ENCODE measurements around the gene DCTN2.

The DCTN2 gene

DNA sequence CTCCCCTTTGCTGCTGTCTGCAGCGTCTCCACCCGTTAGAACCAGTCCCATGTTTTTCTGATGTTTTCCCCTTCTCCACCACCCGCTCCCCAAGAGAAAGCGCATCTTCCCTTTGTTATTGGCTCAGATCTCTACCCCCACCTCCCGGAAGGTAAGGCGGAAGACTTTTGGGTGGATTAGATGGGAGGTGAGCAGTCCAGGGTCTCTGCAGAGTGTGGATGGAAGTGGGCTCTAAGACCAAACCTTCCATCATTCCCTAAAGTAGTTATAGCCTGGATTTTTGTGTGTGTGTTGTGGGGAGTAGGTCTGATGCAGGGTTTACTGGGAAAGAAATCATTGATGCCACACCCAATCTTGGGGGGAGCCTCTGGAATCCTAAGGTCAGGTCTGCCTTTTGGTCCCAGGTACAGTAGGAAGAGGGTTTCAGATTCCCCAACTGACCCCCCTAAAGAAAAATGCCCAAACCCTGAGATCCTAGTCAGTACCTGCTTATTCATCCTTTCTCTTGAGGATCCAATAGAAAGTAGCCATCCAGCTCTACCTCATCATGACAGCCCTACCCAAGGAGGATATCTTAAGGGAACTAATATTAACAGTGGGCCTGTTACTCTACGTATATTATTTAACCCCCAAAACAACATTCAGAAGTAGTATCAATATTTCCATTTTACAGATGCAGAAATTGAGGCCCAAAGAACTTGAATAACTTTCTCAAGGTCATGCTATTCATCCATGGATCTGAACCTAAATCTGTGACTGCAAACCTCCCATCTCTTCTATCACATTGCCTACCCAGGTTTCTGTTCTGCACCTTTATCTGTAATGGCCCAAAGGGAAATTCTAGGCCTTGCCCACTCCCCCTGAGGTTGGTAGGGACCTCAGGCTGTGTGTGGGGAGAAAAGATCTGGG is 3.9 kb upstream of the DCTN2 start:
- no peak for DNase-seq (ENCODE audit: low read depth in 2 of 2)

GRCh38 chr12:57549909-57550640 is 3.1 kb upstream of the DCTN2 start, which contains the start of gene KIF5A:
Gene KIF5A, plus strand, starts transcription at chr12:57550044. Its CDS starts 228 bp downstream, at chr12:57550272.
- DNase-seq (ENCODE audit: low read depth in 2 of 2), result peak; percentile 10

DNA sequence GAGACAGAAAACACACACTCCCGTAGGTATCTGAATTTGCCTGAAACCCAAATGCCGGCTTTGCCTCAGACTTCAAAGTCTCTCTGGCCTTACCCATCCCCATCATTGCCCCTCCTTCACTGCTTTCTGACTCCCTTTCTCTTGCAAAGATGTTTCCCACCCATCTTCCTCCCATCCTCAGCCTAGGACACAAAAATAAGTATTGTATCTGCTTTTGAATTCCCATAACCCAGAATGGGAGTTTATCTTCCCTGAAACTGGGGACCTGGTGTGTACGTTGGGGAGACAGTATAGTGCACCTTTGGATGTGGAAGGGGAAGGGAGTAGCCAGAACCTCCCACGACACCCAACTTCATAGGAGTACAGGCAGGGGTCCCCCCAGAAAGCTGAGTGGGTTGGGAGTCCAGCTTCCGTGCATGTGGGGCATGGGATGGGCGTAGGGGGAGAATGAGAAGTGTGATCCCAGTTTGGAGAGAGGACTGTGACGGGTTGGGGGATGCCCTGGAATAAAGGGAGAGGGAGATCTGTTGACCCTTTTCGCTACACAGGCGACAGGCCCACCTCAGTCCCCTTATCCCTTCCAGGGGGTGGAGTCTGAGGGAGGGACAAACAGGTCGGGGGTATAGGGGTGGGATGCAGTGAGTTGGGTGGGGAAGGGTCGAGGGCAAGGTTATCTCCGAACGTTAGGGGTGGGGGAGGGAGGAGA is 2.4 kb upstream of the DCTN2 start:
- no peak for DNase-seq (ENCODE audit: low read depth in 2 of 2)

GRCh38 chr12:57548488-57548887 is 1.5 kb upstream of the DCTN2 start:
- DNase-seq (ENCODE audit: low read depth in 2 of 2), result no peak

- DNase-seq (ENCODE audit: low read depth in 2 of 2), result no peak
Measured at GRCh38 chr12:57548013-57548315, 972 bp upstream of the DCTN2 start.

DNA sequence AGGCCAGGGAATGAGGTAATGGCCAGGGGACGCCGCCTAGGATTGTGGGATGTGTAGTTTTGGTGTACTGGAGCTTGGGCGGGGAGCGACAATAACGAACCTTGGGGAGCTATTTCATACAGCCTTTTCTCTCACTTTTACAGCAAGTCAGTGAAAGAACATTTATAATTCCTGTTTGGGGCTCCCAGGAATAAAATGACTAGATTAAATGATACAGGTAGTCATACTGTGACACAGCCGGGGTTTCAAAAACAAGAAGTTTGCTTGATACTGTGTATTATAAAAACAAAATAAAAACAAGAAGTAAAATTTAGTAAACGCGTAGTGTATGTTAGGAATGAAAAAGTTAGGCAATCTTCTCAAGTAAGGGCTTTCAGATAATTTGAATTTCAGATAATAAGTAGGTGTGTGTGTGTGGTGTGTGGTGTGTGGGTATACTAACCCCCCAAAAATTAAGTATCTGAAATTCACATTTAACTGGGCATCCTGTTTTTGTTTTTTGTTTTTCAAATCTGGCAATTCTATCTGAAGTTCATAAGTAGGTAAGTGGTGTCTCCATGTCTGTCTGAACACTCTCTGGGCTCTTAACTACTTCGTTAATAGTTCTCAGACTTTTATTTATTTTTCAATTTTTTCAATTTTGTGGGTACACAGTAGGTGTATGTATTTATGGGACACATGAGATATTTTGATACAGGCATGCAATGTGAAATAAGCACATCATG is 458 bp upstream of the DCTN2 start:
- DNase-seq (ENCODE audit: low read depth in 2 of 2), result no peak

DNA sequence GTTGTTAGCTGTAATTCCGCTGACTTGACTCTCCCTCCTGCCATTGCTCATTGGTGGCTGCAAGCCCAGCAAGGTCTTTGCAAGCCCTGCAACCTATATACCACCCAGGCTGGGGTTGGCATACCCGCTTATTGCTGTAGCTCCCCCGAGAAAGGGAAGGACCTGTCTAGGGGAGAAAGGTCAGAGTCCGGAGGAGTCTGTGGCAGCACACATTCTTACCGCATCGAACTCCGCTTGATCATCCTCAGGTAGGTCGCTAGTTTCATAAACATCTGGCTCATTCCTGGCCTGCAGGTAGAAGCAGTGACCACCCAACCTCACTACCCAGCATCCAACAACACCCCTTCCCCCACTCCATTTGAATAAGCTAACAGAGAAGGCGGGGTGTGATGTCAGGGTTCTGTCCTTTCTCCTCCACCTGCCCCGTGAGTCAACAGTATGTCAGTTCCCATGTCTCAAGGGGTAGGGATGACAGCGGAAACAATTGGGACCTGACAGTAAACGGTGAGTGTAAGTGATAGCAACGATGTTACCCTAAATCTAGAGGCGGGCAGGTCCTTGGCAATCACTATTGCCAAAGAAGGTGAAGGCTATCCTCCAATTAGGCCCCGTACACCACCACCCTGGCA is 1.1 kb downstream of the DCTN2 start:
- no peak for DNase-seq (ENCODE audit: low read depth in 2 of 2)

- no peak for DNase-seq (ENCODE audit: low read depth in 2 of 2)
Measured at GRCh38 chr12:57543581-57543980, 3.4 kb downstream of the DCTN2 start.

DNA sequence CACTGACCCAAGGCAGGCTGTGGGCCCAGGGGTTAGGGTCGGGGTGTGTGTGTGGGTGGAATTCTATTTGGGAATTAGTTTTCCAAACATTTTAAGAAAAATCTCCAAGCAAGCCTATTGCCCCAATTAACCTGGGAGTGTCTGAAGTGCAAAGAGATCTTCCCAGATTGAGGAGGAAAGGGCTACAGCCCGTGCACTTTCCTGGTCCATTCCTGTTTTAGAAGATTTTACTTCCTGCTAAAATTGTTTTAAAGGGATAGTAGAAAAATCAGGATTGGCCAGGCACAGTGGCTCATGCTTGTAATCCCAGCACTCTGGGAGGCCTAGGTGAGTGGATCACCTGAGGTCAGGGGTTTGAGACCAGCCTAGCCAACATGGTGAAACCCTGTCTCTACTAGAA is 5.3 kb downstream of the DCTN2 start:
- DNase-seq (ENCODE audit: low read depth in 2 of 2), result no peak

DNA sequence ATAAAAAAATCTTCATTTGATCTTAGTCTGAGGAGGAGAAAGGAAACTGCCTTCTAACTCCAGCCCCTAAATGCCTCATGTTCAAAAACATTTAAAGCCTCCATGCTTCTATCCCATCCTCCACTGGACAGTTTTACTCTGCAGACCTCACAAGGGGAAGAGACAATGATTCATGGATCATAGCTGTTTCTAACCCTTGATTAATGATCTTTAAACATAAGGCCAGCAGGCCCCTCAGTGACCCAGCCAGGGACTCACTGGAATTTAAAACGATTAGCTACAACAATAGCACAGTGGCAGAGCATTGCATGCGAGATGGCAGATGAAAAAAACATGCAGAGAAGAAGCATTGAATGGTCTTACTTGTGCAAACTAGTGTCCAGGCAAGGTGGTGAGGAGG is 6.0 kb downstream of the DCTN2 start:
- DNase-seq (ENCODE audit: low read depth in 2 of 2), result no peak

DNA sequence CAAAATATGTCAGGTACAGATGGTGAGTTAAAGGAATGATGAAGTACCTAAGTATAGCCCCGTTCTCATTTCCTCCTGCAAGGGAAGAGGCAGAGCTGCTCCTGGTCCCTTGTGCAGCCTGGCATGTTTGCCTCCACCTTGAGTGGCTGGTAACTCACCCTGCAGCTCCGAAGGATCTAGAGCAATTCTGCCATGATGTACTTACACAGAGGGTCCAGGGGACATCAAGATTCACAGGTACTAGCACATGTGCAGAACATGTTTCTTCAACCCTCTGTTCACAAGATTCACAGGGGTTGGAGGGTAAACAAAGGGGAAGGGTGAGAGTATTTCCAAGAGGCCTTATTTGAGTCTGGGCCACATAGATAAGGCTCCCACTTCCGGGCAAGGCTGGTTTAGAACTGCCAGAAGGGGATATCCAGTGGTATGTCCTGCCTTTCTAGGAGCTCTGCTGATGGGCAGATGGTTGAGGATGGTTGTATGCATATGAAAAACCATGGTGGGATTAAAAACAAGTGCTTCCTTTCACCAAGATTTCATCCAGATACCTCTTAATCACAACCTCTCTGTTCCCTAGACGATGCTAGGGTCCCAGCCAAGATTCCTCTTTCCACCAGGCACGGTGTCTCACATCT is 7.7 kb downstream of the DCTN2 start:
- DNase-seq (ENCODE audit: low read depth in 2 of 2), result no peak

- DNase-seq (ENCODE audit: low read depth in 2 of 2), result no peak
Measured at GRCh38 chr12:57536597-57536942, 10.4 kb downstream of the DCTN2 start.

GRCh38 chr12:57535764-57536596 is 11.0 kb downstream of the DCTN2 start:
- DNase-seq (ENCODE audit: low read depth in 2 of 2), result no peak

DNA sequence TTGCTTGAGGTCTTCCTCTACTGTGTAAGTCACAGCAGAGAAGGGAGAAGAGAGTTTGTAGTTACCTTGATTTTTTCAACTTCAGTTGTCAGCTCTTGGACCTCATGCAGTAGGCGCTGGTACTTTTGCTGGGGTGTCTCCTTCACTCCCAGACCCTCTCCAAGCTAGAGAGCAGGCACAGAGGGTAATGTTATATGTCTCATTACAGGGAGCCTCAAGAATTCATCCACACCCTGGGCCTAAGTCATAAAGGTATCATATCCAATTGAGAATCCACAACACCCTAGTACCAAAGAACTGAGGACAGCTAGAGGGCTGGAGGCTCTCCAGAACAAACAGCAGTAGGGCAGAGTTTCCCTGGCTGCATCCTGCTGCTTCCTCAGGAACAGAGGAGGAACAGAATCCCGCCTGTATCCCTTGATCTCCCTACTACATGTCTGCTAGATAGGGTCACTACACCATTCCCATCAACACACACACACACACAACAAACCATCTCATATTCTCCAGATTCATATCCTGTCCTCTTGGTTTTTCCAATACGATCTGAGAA is 11.9 kb downstream of the DCTN2 start:
- no peak for DNase-seq (ENCODE audit: low read depth in 2 of 2)

- no peak for DNase-seq (ENCODE audit: low read depth in 2 of 2)
Measured at GRCh38 chr12:57534250-57534649, 12.7 kb downstream of the DCTN2 start.

- no peak for DNase-seq (ENCODE audit: low read depth in 2 of 2)
Measured at GRCh38 chr12:57533108-57533507, 13.9 kb downstream of the DCTN2 start.

GRCh38 chr12:57531836-57532235 is 15.2 kb downstream of the DCTN2 start:
- DNase-seq (ENCODE audit: low read depth in 2 of 2), result no peak

DNA sequence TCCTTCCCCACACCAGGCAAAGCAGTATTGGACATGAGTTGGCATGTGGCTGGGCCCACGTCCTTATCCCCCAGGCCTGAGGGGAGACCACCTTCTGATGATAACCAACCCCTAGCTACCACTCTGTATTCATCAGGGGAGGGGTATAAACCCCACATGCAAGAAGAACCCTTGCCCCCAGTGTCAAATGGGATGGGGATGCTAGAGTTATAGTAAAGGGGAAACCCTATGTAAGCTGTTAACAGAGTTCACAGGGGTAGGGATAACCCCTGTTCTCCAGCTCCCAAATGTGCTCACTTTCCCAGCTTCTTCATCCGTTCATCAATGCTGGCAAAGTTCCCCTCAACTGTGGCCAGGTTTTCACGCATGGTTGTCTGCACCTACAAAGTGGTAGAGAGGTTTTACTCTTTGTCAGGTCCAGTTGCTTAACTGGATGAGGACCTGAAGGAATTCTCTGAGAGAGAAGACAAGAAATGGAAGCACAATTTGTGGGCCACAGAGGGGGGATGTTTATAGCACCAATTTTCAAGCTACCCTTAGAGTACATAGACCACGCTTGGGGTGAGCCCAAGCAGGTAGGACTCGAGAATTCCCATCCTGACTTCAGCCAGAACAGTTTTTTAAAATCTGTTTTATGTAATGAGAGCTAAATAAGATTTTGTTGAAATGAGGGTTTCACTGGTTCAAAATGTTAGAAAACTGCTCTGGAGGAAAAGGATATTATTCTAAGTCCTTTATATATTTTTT is 16.4 kb downstream of the DCTN2 start:
- no peak for DNase-seq (ENCODE audit: low read depth in 2 of 2)

GRCh38 chr12:57529831-57530230 is 17.2 kb downstream of the DCTN2 start:
- no peak for DNase-seq (ENCODE audit: low read depth in 2 of 2)

All from stimulated activated CD8-positive, alpha-beta memory T cell treated with anti-CD3 and anti-CD28 coated beads, Interleukin-15, amount 100 ng/mL, for 4 hours (primary cell).